ENCODE measurements around the gene GPC5.

The GPC5 gene

GRCh38 chr13:92143766-92144165, 745.3 kb downstream of the GPC5 start:
- DNase-seq (ENCODE audit: extremely low read depth, low read depth), result no peak
- TF ChIP-seq, protein P1, sequence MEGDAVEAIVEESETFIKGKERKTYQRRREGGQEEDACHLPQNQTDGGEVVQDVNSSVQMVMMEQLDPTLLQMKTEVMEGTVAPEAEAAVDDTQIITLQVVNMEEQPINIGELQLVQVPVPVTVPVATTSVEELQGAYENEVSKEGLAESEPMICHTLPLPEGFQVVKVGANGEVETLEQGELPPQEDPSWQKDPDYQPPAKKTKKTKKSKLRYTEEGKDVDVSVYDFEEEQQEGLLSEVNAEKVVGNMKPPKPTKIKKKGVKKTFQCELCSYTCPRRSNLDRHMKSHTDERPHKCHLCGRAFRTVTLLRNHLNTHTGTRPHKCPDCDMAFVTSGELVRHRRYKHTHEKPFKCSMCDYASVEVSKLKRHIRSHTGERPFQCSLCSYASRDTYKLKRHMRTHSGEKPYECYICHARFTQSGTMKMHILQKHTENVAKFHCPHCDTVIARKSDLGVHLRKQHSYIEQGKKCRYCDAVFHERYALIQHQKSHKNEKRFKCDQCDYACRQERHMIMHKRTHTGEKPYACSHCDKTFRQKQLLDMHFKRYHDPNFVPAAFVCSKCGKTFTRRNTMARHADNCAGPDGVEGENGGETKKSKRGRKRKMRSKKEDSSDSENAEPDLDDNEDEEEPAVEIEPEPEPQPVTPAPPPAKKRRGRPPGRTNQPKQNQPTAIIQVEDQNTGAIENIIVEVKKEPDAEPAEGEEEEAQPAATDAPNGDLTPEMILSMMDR (IDR thresholded peaks at IDR 0.05; ENCODE audit: low read depth, low read length), result no peak

- DNase-seq (ENCODE audit: extremely low read depth, low read depth), result no peak
- TF ChIP-seq, protein P1 (IDR thresholded peaks at IDR 0.05; ENCODE audit: low read depth, low read length), result no peak
These were observed 752.2 kb downstream of the GPC5 start for GRCh38 chr13:92150606-92151005.

GRCh38 chr13:92158346-92158745, 759.9 kb downstream of the GPC5 start:
- DNase-seq (ENCODE audit: extremely low read depth, low read depth), result no peak
- TF ChIP-seq, protein P1 (IDR thresholded peaks at IDR 0.05; ENCODE audit: low read depth, low read length), result no peak

- TF ChIP-seq, protein P1 (IDR thresholded peaks at IDR 0.05; ENCODE audit: low read depth, low read length), result no peak
- DNase-seq (ENCODE audit: extremely low read depth, low read depth), result no peak
These were observed 766.4 kb downstream of the GPC5 start for GRCh38 chr13:92164822-92165221.

GRCh38 chr13:92172191-92172590, 773.8 kb downstream of the GPC5 start:
- TF ChIP-seq, protein P1 (IDR thresholded peaks at IDR 0.05; ENCODE audit: low read depth, low read length), result no peak

DNA sequence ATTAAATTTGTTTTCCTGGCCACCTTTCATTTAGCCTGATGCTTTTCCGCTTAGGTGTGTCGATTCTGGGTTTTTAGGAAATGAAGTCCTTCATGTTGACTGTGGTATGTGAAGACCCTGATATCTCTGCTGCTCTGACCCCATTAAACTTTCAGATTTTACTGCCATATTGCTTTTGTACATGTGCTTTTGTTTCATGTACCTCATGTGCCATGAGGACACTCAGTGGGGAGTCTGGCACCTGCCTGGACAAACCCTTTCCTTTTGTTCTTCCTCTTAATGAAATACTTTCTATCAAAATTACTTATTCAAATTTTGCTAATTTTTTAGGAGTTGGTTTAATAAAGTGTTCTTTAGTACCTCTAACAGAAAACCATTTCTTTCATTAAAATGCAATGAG, 774.8 kb downstream of the GPC5 start:
- DNase-seq (ENCODE audit: extremely low read depth, low read depth), result no peak
- TF ChIP-seq, protein P1 (IDR thresholded peaks at IDR 0.05; ENCODE audit: low read depth, low read length), result no peak

More at GRCh38 chr13:92172191-92172590, 773.8 kb downstream of the GPC5 start:
- no peak for DNase-seq (ENCODE audit: extremely low read depth, low read depth)

DNA sequence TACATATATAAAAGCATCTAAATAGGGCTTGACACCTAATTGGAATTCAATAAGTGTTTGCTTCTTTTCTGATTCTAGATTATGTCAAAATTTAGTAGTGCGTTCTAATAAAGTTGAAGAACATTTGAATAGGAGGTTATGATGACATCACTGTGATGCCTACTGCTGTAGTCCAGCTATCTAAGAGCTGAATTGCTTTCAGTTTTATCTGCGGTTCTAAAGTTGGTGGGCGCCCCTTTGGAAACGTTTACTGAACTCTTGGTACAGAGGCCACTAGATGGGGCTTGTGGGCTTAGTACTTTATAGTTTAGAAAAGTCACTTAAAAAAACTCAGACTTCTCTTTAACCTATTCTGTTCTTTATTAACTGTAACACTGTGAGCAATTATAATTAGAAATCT, 776.9 kb downstream of the GPC5 start:
- TF ChIP-seq, protein P1 (IDR thresholded peaks at IDR 0.05; ENCODE audit: low read depth, low read length), result peak; percentile 23
- DNase-seq (ENCODE audit: extremely low read depth, low read depth), result no peak

All from AG09319 (cell line).